Gastroesophageal sphincter (tissue), 3 donors: ENCODE data around the gene FHIT.

ENCODE experiments used
- POLR2AphosphoS5 ChIP-seq: sonication (generic); formaldehyde crosslinking; IDR thresholded peaks from one replicate; pipeline ENCODE4 v1.6.1; 2017; ENCODE audit warnings: antibody characterized with exemption
- TF ChIP-seq, protein P1 (sequence below), 4 experiments: fragments of 200-600 bp in 2 of 4; fragments of 450-650 bp in 2 of 4; sonication (generic) in 1 of 4; IDR thresholded peaks; one replicate each; pipeline ENCODE4 v1.5.1; 2017 to 2019; ENCODE audit warnings: antibody characterized with exemption in 4 of 4, mild to moderate bottlenecking in 2 of 4, moderate library complexity in 2 of 4

DNA sequence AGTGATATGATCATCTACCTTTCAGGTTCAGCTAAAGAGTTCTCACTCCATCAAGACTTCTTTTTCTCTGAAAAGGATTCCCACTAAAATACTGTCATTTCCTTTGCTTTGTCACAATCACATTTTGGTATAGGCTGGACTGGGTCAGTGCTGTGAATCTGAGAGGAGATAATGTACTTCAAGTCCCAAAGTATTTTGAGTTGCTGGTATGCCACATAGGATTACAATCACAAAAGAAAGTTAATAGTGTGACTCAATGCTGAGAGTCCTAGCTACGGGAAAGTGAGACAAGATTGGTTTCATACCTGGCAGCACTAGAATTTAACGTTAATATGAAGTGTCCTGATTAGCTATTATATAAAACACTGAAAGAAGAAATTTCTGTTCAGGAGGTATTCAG is 1073.5 kb downstream of the FHIT start:
- no peak for TF ChIP-seq POLR2AphosphoS5
- TF ChIP-seq, protein P1, sequence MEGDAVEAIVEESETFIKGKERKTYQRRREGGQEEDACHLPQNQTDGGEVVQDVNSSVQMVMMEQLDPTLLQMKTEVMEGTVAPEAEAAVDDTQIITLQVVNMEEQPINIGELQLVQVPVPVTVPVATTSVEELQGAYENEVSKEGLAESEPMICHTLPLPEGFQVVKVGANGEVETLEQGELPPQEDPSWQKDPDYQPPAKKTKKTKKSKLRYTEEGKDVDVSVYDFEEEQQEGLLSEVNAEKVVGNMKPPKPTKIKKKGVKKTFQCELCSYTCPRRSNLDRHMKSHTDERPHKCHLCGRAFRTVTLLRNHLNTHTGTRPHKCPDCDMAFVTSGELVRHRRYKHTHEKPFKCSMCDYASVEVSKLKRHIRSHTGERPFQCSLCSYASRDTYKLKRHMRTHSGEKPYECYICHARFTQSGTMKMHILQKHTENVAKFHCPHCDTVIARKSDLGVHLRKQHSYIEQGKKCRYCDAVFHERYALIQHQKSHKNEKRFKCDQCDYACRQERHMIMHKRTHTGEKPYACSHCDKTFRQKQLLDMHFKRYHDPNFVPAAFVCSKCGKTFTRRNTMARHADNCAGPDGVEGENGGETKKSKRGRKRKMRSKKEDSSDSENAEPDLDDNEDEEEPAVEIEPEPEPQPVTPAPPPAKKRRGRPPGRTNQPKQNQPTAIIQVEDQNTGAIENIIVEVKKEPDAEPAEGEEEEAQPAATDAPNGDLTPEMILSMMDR (IDR thresholded peaks at IDR 0.05): no peak
